OCI-LY1 (cell line): ENCODE measurements around the gene BLOC1S5.

Source experiments
- H2AFZ ChIP-seq: fragments of 200-600 bp; sonication (generic), shearing (Covaris generic); 2 replicates; pipeline ENCODE4 v1.6.0; 2014; ENCODE audit warnings: antibody characterized with exemption, mild to moderate bottlenecking, low read length
- H3F3A ChIP-seq: fragments of 200-600 bp; sonication (generic), shearing (Covaris generic); 2 replicates; pipeline ENCODE4 v1.6.0; 2014; ENCODE audit warnings: mild to moderate bottlenecking, antibody characterized with exemption, low read length, moderate library complexity; ENCODE audit not compliant: insufficient read depth
- H3K27ac ChIP-seq: fragments of 200-600 bp; sonication (generic); 2 replicates; pipeline ENCODE4 v1.5.1; 2014; ENCODE audit warnings: low read length, mixed run types, mild to moderate bottlenecking, low read depth; ENCODE audit not compliant: poor library complexity, severe bottlenecking
- H3K27me3 ChIP-seq: fragments of 200-600 bp; sonication (generic); 2 replicates; pipeline ENCODE4 v1.6.0; 2014; ENCODE audit warnings: antibody characterized with exemption, mild to moderate bottlenecking, low read length, moderate library complexity; ENCODE audit not compliant: insufficient read depth
- H3K36me3 ChIP-seq: fragments of 200-600 bp; sonication (generic); 2 replicates; pipeline ENCODE4 v1.6.1; 2014; ENCODE audit warnings: mild to moderate bottlenecking, antibody characterized with exemption, low read length, moderate library complexity, mixed read lengths; ENCODE audit not compliant: insufficient read depth
- H3K4me1 ChIP-seq: fragments of 200-600 bp; sonication (generic); 2 replicates; pipeline ENCODE4 v1.5.1; 2014; ENCODE audit warnings: mild to moderate bottlenecking, low read length, moderate library complexity; ENCODE audit not compliant: insufficient read depth, severe bottlenecking
- H3K4me2 ChIP-seq: fragments of 200-600 bp; sonication (generic), shearing (Covaris generic); 2 replicates; pipeline ENCODE4 v1.6.1; 2014; ENCODE audit warnings: low read length
- H3K4me3 ChIP-seq: fragments of 200-600 bp; sonication (generic); 2 replicates; pipeline ENCODE4 v1.5.1; 2014; ENCODE audit warnings: low read length, low read depth, mild to moderate bottlenecking, mixed read lengths; ENCODE audit not compliant: poor library complexity, severe bottlenecking
- H3K79me2 ChIP-seq: fragments of 200-600 bp; shearing (Covaris generic); 2 replicates; pipeline ENCODE4 v1.6.1; 2016; ENCODE audit warnings: mixed run types, low read length, mixed read lengths; ENCODE audit not compliant: insufficient read depth
- H3K9ac ChIP-seq: fragments of 200-600 bp; sonication (generic), shearing (Covaris generic); 2 replicates; pipeline ENCODE4 v1.6.1; 2014; ENCODE audit warnings: mild to moderate bottlenecking, low read length, mixed read lengths
- H3K9me2 ChIP-seq: fragments of 200-600 bp; sonication (generic), shearing (Covaris generic); 2 replicates; pipeline ENCODE4 v1.6.1; 2014; ENCODE audit warnings: low read depth, mild to moderate bottlenecking, low read length, mixed read lengths
- H3K9me3 ChIP-seq: fragments of 200-600 bp; shearing (Covaris generic); 2 replicates; pipeline ENCODE4 v1.6.1; 2014; ENCODE audit warnings: low read length, mixed read lengths
- H4K20me1 ChIP-seq: fragments of 200-600 bp; sonication (generic), shearing (Covaris generic); 2 replicates; pipeline ENCODE4 v1.6.0; 2016; ENCODE audit warnings: mild to moderate bottlenecking, low read length; ENCODE audit not compliant: insufficient read depth
- CTCF ChIP-seq: fragments of 200-600 bp; sonication (generic), shearing (Covaris generic); IDR thresholded peaks from 2 replicates; pipeline ENCODE4 v1.5.1; 2017; ENCODE audit warnings: mild to moderate bottlenecking, antibody characterized with exemption, low read length, moderate library complexity, mixed read lengths
- EZH2 ChIP-seq: fragments of 200-600 bp; sonication (generic), shearing (Covaris generic); IDR thresholded peaks from 2 replicates; pipeline ENCODE4 v1.8.0; 2017; ENCODE audit warnings: borderline replicate concordance, mixed run types, mild to moderate bottlenecking, antibody characterized with exemption, low read length, moderate library complexity, mixed read lengths

The BLOC1S5 gene

GRCh38 chr6:8105791-8106190 is 41.6 kb upstream of the BLOC1S5 start:
- no peaks in the 10 kb centered on the region for H3K9me2 ChIP-seq
- H3F3A ChIP-seq: no peaks in the 10 kb centered on the region
- TF ChIP-seq EZH2: no peak
- no peak for TF ChIP-seq CTCF
- no peak overlapping the region for H3K27ac ChIP-seq
- no peaks in the 10 kb centered on the region for H4K20me1 ChIP-seq
- no peak overlapping the region for H2AFZ ChIP-seq
- no peaks in the 10 kb centered on the region; the same call in 1 of the 2 replicates for H3K36me3 ChIP-seq
- H3K27me3 ChIP-seq: no peaks in the 10 kb centered on the region; the same call in 1 of the 2 replicates
- no peaks in the 10 kb centered on the region for H3K9me3 ChIP-seq
- no peak overlapping the region for H3K4me2 ChIP-seq
- peaks cover 6% of the 10 kb centered on the region for H3K4me1 ChIP-seq
- no peak overlapping the region for H3K4me3 ChIP-seq
- H3K79me2 ChIP-seq: peaks cover 10% of the 10 kb centered on the region
- no peak overlapping the region for H3K9ac ChIP-seq

GRCh38 chr6:8103726-8104125 is 39.5 kb upstream of the BLOC1S5 start:
- Histone ChIP-seq H3K4me2 (no peak overlapping the region), H3K27me3 (no peaks in the 10 kb centered on the region; the same call in 1 of the 2 replicates), H3F3A (no peaks in the 10 kb centered on the region), H3K4me3 (no peak overlapping the region), H3K36me3 (peaks cover 18% of the 10 kb centered on the region), H2AFZ (no peak overlapping the region), H3K79me2 (peaks cover 30% of the 10 kb centered on the region), H3K4me1 (peaks cover 18% of the 10 kb centered on the region), H3K27ac (no peak overlapping the region), H4K20me1 (no peaks in the 10 kb centered on the region), H3K9me3 (no peaks in the 10 kb centered on the region), H3K9me2 (no peaks in the 10 kb centered on the region), H3K9ac (no peak overlapping the region)
- TF ChIP-seq CTCF: no peak
- no peak for TF ChIP-seq EZH2

GRCh38 chr6:8102122-8102958 is 38.2 kb upstream of the BLOC1S5 start, which contains the start of gene EEF1E1:
EEF1E1 (minus strand) TSS chr6:8102548; CDS start chr6:8102521, 27 bp downstream.
- Histone ChIP-seq H3K36me3 (peaks cover 30% of the 10 kb centered on the region), H3K79me2 (peaks cover 42% of the 10 kb centered on the region), H3F3A (no peaks in the 10 kb centered on the region), H2AFZ (peak within 1 kb of the TSS; percentile 73), H3K9me2 (no peaks in the 10 kb centered on the region), H3K27ac (peak within 1 kb of the TSS; percentile 19), H3K4me2 (peak within 1 kb of the TSS; percentile 91), H3K4me3 (peak within 1 kb of the TSS; percentile 80), H3K9ac (peak within 1 kb of the TSS; percentile 83), H3K9me3 (no peaks in the 10 kb centered on the region), H3K27me3 (no peaks in the 10 kb centered on the region), H4K20me1 (no peaks in the 10 kb centered on the region), H3K4me1 (peaks cover 18% of the 10 kb centered on the region)
- TF ChIP-seq CTCF (no peak; the same call in 1 of the 2 replicates), EZH2 (no peak)
